D721Med (cell line): ENCODE measurements around the gene TTYH3.
A peak's percentile ranks its signal among the peaks of the same experiment; 100 is the strongest.

Experiments used
- DNase-seq: peaks from one replicate; pipeline ENCODE4 v3.0.0; 2011; ENCODE audit warnings: low spot score; ENCODE audit not compliant: insufficient read length
- FAIRE-seq: peaks from 2 replicates; lab custom pipeline; 2011; peaks lifted over from hg19 to GRCh38; lab: Jason Lieb, UNC
- CTCF ChIP-seq: IDR thresholded peaks from 2 replicates; pipeline ENCODE4 v1.5.1; 2012; ENCODE audit warnings: mild to moderate bottlenecking, control low read depth; ENCODE audit not compliant: insufficient read depth; ENCODE audit errors: missing control alignments

Gene TTYH3

GRCh38 chr7:2603044-2603965 is 28.5 kb upstream of the TTYH3 start:
- TF ChIP-seq CTCF: no peak
- DNase-seq (no peak), FAIRE-seq (no peak)

GRCh38 chr7:2604608-2605174 is 27.1 kb upstream of the TTYH3 start:
- DNase-seq (no peak), FAIRE-seq (no peak)
- TF ChIP-seq CTCF: no peak

GRCh38 chr7:2605608-2606538 is 25.9 kb upstream of the TTYH3 start:
- no peak for FAIRE-seq
- no peak for DNase-seq

GRCh38 chr7:2606539-2606936 is 25.2 kb upstream of the TTYH3 start:
- DNase-seq: peak; percentile 53

More at GRCh38 chr7:2605608-2606538, 25.9 kb upstream of the TTYH3 start:
- TF ChIP-seq CTCF: no peak

GRCh38 chr7:2607122-2607922 is 24.5 kb upstream of the TTYH3 start:
- TF ChIP-seq CTCF: no peak

More at GRCh38 chr7:2606539-2606936, 25.2 kb upstream of the TTYH3 start:
- no peak for TF ChIP-seq CTCF
- no peak for FAIRE-seq

GRCh38 chr7:2607923-2608904 is 23.6 kb upstream of the TTYH3 start:
- no peak for TF ChIP-seq CTCF
- no peak for DNase-seq
- FAIRE-seq: no peak

More at GRCh38 chr7:2607122-2607922, 24.5 kb upstream of the TTYH3 start:
- no peak for FAIRE-seq
- DNase-seq: no peak
